KMS-11 (cell line): ENCODE measurements around the gene INO80E.

ENCODE experiments used
- H2AFZ ChIP-seq: fragments of 200-600 bp; sonication (generic); 2 replicates; pipeline ENCODE4 v1.6.1; 2016; ENCODE audit warnings: antibody characterized with exemption, mixed run types, low read depth
- H3K27ac ChIP-seq: fragments of 200-600 bp; sonication (generic); 2 replicates; pipeline ENCODE4 v1.6.1; 2016; ENCODE audit warnings: mild to moderate bottlenecking, mixed run types
- H3K27me3 ChIP-seq: fragments of 200-600 bp; sonication (generic); 2 replicates; pipeline ENCODE4 v1.6.1; 2017; ENCODE audit warnings: mild to moderate bottlenecking, low read depth, mixed run types, moderate library complexity; ENCODE audit not compliant: insufficient read depth
- H3K36me3 ChIP-seq: fragments of 200-600 bp; sonication (generic); 2 replicates; pipeline ENCODE4 v1.6.1; 2017; ENCODE audit warnings: mild to moderate bottlenecking, mixed run types; ENCODE audit not compliant: insufficient read depth
- H3K4me1 ChIP-seq: fragments of 200-600 bp; sonication (generic); 2 replicates; pipeline ENCODE4 v1.6.1; 2016; ENCODE audit warnings: mild to moderate bottlenecking, low read depth, mixed run types; ENCODE audit not compliant: poor library complexity, severe bottlenecking
- H3K4me2 ChIP-seq: fragments of 200-600 bp; sonication (generic); 2 replicates; pipeline ENCODE4 v1.7.0; 2016; ENCODE audit warnings: mild to moderate bottlenecking, mixed run types
- H3K4me3 ChIP-seq: fragments of 200-600 bp; sonication (generic); IDR thresholded peaks from 2 replicates; pipeline ENCODE4 v1.6.1; 2017; ENCODE audit warnings: low read depth, low read length, mixed read lengths; ENCODE audit not compliant: insufficient read depth
- H3K79me2 ChIP-seq: fragments of 200-600 bp; sonication (generic); 2 replicates; pipeline ENCODE4 v1.6.1; 2016; ENCODE audit warnings: low read depth, mixed run types; ENCODE audit not compliant: insufficient read depth
- H3K9ac ChIP-seq: fragments of 200-600 bp; sonication (generic); 2 replicates; pipeline ENCODE4 v1.6.1; 2016; ENCODE audit warnings: mild to moderate bottlenecking, mixed run types
- H4K20me1 ChIP-seq: fragments of 200-600 bp; sonication (generic); 2 replicates; pipeline ENCODE4 v1.6.1; 2016; ENCODE audit warnings: mild to moderate bottlenecking, mixed run types; ENCODE audit not compliant: insufficient read depth
- TF ChIP-seq, protein P1 (sequence below): fragments of 200-600 bp; sonication (generic); conservative IDR thresholded peaks from 2 replicates; pipeline ENCODE4 v1.6.1; 2017; ENCODE audit warnings: low read depth, mild to moderate bottlenecking, antibody characterized with exemption, low read length, moderate library complexity, mixed read lengths

The INO80E gene

DNA sequence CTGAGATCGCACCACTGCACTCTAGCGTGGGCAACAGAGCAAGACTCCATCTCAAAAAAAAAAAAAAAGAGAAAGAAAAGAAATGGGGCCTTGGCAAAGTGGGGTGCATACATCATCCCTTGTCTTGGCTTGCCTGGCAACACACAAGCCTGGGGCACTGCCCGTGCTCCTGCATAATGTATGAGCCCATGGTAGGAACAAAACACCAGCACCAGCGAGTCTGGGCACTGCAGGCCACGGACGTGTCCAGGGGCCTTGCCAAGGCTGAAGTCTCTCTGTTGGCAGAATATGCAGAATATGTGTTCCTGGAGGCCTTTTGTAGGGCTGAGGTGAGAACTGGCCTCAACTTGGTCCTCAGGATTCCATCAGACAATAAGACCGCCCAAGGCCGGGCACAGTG lies 53.8 kb downstream of the INO80E start:
- Histone ChIP-seq H2AFZ (no peak overlapping the region), H3K4me2 (no peak overlapping the region)

DNA sequence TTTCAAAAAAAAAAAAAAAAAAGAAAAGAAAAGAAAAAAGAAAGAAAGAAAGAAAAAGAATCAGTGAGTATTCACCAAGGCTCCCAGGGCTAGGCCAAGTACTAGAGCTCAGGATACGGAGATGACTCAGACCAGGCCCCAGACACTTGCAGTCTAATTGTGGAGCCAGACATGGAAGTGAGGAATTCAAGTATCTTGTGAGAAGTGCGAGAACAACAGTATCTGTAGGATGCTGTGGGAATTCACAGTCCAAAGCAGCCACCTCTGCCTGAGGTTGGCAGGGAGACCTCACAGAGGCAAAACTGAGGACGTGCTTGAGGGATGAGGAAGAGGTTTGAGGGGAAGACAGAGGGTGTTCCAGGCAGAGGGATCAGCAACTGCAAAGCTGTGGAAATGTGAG lies 55.5 kb downstream of the INO80E start:
- Histone ChIP-seq H3K79me2 (no peaks in the 10 kb centered on the region), H2AFZ (no peak overlapping the region), H4K20me1 (no peaks in the 10 kb centered on the region), H3K9ac (no peak overlapping the region), H3K27me3 (no peaks in the 10 kb centered on the region), H3K4me3 (no peak overlapping the region), H3K4me1 (peaks cover 8% of the 10 kb centered on the region), H3K4me2 (no peak overlapping the region), H3K36me3 (no peaks in the 10 kb centered on the region), H3K27ac (no peak overlapping the region)
- TF ChIP-seq, protein P1, sequence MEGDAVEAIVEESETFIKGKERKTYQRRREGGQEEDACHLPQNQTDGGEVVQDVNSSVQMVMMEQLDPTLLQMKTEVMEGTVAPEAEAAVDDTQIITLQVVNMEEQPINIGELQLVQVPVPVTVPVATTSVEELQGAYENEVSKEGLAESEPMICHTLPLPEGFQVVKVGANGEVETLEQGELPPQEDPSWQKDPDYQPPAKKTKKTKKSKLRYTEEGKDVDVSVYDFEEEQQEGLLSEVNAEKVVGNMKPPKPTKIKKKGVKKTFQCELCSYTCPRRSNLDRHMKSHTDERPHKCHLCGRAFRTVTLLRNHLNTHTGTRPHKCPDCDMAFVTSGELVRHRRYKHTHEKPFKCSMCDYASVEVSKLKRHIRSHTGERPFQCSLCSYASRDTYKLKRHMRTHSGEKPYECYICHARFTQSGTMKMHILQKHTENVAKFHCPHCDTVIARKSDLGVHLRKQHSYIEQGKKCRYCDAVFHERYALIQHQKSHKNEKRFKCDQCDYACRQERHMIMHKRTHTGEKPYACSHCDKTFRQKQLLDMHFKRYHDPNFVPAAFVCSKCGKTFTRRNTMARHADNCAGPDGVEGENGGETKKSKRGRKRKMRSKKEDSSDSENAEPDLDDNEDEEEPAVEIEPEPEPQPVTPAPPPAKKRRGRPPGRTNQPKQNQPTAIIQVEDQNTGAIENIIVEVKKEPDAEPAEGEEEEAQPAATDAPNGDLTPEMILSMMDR: no peak

More for the DNA sequence above, 53.8 kb downstream of the INO80E start:
- Histone ChIP-seq H3K9ac (no peak overlapping the region), H3K36me3 (no peaks in the 10 kb centered on the region), H3K27ac (no peak overlapping the region), H4K20me1 (no peaks in the 10 kb centered on the region), H3K4me3 (no peak overlapping the region), H3K4me1 (peaks cover 8% of the 10 kb centered on the region), H3K27me3 (no peaks in the 10 kb centered on the region), H3K79me2 (no peaks in the 10 kb centered on the region)
- TF ChIP-seq, protein P1: no peak

DNA sequence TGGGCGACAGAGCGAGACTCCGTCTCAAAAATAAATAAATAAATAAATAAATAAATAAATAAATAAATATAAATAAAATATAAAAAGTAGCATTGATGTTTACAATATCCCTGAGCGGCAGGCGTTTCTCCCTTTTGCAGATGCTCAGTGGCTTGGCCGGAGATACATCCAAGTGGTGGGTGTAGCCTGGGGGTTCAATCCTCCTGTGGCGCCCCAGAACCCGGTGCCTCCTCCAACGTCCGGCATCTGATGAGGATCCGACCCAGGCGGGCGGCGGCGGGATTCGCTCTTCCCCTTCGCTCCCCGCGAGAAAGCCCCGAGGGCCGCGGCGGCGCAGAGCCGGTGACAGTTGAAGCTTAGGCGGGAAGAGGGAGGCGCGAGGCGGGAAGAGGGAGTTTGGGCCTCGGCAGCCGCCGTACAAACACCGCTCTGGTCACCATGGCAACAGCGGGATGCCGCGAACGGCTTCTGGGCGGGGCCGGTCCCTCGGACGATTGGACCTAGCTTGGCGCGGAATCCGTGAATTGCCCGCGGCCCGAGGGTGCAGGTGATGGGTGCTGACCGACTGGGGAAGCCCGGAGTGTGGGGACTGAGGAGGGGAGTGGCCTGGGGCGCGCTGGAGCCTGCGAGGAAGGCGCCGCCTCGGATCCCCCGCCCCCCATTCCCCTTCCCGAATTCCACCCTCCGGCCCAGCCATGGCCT lies 56.8 kb downstream of the INO80E start:
- no peaks in the 10 kb centered on the region for H3K36me3 ChIP-seq
- no peaks in the 10 kb centered on the region for H4K20me1 ChIP-seq
- peak overlapping the region; percentile 99 for H3K4me2 ChIP-seq
- H3K9ac ChIP-seq: peak overlapping the region; percentile 74
- H3K4me1 ChIP-seq: peaks cover 8% of the 10 kb centered on the region
- peak overlapping the region; percentile 81 for H2AFZ ChIP-seq
- no peak overlapping the region for H3K4me3 ChIP-seq
- TF ChIP-seq, protein P1: no peak
- H3K27ac ChIP-seq: peak overlapping the region; percentile 45; the same call in 1 of the 2 replicates
- no peaks in the 10 kb centered on the region for H3K79me2 ChIP-seq
- no peaks in the 10 kb centered on the region for H3K27me3 ChIP-seq

DNA sequence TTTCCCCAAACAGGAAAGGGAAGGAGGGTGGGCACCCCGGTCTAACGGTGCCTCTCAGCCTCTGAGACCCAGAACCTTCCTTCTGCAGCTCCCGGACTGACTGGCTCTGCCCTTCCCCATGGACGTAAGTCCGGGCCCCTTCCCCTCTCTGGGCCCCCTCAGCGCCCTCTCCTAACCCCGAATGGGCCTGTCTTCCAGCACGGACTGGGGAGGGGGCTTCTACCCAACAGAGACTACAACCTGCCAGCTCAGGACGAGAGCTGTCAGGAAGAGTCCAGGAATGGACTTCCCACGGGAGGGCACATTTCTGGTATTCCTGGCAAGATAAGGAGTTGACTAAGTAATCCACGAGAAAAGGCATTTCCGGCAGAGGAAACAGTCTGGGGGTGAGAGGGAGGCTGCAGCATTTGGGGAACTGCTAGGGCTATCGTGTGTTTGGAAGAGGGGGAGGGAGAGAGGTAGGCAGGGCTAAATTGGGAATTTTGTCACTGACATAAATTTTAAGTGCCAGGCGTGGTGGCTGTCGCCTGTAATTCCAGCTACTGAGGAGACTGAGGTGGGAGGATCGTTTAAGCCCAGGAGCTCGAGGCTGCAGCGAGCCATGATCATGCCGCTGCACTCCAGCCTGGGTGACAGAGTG lies 57.5 kb downstream of the INO80E start:
- Histone ChIP-seq H3K9ac (peak overlapping the region; percentile 74; the same call in 1 of the 2 replicates), H3K36me3 (no peaks in the 10 kb centered on the region), H3K79me2 (no peaks in the 10 kb centered on the region), H3K27ac (no peak overlapping the region), H3K4me1 (peaks cover 8% of the 10 kb centered on the region), H3K4me2 (peak overlapping the region; percentile 99), H2AFZ (peak overlapping the region; percentile 81), H3K27me3 (no peaks in the 10 kb centered on the region), H4K20me1 (no peaks in the 10 kb centered on the region), H3K4me3 (no peak overlapping the region)
- TF ChIP-seq, protein P1: no peak
